Measurements from ENCODE around the gene SECISBP2L.
"Not testable (repeated sequence)": the region's sequence is repeated elsewhere in the genome, so short reads cannot be mapped to it uniquely, and the experiment has no call there.

DNA sequence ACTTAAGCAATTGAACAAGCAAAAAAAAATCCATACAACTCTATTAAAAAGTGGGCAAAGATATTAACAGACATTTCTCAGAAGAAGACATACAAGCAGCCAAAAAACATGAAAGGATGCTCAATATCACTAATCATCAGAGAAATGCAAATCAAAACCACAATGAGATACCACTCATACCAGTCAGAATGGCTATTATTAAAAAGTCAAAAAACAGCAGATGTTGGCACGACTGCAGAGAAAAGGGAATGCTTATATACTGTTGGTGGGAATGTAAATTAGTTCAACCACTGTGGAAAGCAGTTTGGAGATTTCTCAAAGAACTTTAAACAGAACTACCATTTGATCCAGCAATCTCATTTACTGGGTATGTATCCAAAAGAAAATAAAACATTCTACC is 75.3 kb downstream of the SECISBP2L start:
- TF ChIP-seq, protein P1, sequence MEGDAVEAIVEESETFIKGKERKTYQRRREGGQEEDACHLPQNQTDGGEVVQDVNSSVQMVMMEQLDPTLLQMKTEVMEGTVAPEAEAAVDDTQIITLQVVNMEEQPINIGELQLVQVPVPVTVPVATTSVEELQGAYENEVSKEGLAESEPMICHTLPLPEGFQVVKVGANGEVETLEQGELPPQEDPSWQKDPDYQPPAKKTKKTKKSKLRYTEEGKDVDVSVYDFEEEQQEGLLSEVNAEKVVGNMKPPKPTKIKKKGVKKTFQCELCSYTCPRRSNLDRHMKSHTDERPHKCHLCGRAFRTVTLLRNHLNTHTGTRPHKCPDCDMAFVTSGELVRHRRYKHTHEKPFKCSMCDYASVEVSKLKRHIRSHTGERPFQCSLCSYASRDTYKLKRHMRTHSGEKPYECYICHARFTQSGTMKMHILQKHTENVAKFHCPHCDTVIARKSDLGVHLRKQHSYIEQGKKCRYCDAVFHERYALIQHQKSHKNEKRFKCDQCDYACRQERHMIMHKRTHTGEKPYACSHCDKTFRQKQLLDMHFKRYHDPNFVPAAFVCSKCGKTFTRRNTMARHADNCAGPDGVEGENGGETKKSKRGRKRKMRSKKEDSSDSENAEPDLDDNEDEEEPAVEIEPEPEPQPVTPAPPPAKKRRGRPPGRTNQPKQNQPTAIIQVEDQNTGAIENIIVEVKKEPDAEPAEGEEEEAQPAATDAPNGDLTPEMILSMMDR (conservative IDR thresholded peaks at IDR 0.05), result not testable (repeated sequence)
- TF ChIP-seq ZFX (IDR thresholded peaks at IDR 0.05), result not testable (repeated sequence)
